ENCODE measurements around the gene HUNK.

DNA sequence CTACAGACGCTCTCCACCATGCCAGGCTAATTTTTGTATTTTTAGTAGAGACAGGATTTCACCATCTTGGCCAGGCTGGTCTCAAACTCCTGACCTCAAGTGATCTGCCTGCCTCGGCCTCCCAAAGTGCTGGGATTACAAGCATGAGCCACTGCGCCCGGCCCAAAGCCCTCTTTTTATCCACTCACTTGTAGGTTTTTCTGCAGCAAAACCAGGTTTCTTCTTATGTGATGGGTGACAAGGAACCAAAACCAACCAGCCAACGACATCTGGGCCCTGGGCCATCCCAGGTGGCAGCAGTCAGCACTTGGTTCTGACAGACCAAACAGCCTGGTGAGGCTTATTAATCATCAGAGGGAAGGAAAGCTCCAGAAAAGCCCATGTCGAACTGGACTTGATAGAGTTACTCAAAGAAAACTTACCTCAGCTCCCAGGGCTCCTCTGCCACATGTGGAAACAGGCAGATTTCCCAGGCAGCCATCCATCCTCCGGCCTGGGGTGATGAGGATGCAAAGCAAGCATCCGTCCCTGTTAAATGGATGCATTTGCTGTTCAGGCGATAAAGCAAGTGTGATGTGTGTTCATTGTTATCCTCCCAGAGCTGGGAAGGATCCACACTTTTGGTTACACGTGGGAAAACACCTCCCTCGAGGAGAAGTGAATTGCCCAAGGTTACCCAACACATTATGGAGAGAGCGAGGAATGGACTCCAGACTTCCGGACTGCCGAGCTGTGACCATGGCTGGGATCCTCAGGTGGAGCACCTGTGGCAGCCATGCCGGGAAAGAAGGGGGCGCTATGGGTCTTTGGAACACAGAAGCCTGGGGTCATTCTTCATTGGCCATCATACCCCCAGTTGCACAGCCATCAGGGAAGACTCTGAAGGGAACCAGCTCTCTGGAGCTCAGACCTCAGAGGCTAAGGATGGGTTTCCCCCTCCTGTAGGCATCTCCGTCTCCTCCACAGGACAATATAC lies 118.8 kb downstream of the HUNK start:
- TF ChIP-seq SAP30 (IDR thresholded peaks at IDR 0.05; ENCODE audit: insufficient read depth, insufficient replicate concordance, low read length) (no peak), POLR2A (IDR thresholded peaks at IDR 0.05; ENCODE audit: control extremely low read depth in 1 of 2, low read depth in 2 of 2, low read length in 2 of 2) (no peak), ASH2L (IDR thresholded peaks at IDR 0.05; ENCODE audit: low read length) (no peak), JUND (IDR thresholded peaks at IDR 0.05; ENCODE audit: low read length) (no peak), YY1 (IDR thresholded peaks at IDR 0.05; ENCODE audit: low read depth, low read length) (peak; percentile 64; the same call in 1 of the 2 replicates)
- TF ChIP-seq, protein P1, sequence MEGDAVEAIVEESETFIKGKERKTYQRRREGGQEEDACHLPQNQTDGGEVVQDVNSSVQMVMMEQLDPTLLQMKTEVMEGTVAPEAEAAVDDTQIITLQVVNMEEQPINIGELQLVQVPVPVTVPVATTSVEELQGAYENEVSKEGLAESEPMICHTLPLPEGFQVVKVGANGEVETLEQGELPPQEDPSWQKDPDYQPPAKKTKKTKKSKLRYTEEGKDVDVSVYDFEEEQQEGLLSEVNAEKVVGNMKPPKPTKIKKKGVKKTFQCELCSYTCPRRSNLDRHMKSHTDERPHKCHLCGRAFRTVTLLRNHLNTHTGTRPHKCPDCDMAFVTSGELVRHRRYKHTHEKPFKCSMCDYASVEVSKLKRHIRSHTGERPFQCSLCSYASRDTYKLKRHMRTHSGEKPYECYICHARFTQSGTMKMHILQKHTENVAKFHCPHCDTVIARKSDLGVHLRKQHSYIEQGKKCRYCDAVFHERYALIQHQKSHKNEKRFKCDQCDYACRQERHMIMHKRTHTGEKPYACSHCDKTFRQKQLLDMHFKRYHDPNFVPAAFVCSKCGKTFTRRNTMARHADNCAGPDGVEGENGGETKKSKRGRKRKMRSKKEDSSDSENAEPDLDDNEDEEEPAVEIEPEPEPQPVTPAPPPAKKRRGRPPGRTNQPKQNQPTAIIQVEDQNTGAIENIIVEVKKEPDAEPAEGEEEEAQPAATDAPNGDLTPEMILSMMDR (IDR thresholded peaks at IDR 0.05; ENCODE audit: control extremely low read depth in 1 of 3, insufficient read depth in 1 of 3, low read depth in 1 of 3, low read length in 3 of 3): peak; percentile 60 to 76 (median 70)
